ENCODE results near the gene SETD1A.

SETD1A gene

GRCh38 chr16:30982548-30983288, 25.2 kb downstream of the SETD1A start:
- no peak for DNase-seq (ENCODE audit: low read depth in 2 of 2)

GRCh38 chr16:30983289-30983889, 25.8 kb downstream of the SETD1A start:
- DNase-seq (ENCODE audit: low read depth in 2 of 2), result no peak

DNA sequence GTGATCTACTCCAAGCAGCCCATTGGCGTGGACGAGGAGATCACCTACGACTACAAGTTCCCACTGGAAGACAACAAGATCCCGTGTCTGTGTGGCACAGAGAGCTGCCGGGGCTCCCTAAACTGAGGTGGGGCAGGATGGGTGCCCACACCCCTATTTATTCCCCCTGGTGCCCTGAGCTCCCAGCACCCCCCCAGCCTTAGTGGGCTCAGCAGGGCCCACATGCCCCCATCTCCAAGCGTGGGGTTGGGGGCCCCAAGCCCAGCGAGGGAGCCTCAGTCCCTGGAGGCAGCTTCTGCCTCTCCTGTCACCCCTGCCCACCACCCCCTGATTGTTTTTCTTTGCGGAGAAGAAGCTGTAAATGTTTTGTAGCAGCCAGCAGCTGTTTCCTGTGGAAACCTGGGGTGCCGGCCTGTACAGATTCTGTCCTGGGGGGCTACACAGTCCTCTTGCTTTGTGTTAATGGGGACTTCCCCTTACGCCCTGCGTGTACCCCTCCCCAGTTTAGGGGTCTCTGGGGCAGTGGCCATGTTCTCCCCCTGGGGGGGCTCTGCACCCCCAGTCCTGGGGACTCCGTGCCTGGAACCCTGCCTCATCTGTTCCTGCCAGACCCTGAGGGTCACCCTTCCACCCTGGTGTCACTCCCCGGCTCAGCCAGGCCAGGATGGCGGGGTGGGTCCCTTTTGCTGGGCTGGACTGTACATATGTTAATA, 26.5 kb downstream of the SETD1A start:
- no peak for DNase-seq (ENCODE audit: low read depth in 2 of 2)

DNA sequence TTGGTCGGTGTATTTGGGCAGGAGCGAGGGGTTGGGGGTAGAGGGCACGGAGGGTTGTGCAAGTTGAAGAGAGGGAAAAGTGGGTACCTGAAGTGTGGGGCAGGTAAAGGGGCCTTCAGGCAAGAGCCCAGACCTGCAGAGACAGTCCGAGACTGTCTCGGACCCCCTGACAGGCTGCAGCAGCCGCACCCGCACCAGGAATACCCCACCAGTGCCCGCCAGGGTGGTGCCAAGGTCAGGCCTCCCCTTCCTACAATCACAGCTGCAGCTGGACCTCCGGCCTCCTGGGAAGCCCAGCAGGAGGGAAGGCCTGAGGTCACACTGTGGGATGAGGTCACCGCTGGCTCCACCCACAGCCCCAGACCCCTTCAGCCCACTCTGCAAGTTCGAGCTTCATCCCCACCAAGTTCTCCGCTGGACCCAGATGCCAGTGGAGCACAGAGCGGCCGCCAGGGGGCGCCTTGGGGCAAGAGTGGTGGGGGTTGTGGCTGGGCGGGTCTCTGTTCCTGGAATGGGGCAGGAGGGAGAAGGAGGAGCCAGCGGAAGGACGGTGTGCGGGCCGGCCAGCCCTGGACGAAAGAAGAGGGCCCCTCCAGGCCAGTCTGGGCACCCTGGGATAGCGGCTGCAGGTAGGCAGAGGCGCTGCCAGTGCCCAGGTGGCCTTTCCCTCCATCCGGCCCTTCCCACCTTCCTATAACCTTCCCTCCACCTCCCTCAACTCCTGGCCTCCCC, 27.3 kb downstream of the SETD1A start, which contains the start of gene HSD3B7:
TSS of gene HSD3B7 (plus strand) at position 539 of the 732 bp plus-strand sequence. CDS start 452 bp downstream, outside the sequence.
- DNase-seq (ENCODE audit: low read depth in 2 of 2), result peak; percentile 55 to 81

DNA sequence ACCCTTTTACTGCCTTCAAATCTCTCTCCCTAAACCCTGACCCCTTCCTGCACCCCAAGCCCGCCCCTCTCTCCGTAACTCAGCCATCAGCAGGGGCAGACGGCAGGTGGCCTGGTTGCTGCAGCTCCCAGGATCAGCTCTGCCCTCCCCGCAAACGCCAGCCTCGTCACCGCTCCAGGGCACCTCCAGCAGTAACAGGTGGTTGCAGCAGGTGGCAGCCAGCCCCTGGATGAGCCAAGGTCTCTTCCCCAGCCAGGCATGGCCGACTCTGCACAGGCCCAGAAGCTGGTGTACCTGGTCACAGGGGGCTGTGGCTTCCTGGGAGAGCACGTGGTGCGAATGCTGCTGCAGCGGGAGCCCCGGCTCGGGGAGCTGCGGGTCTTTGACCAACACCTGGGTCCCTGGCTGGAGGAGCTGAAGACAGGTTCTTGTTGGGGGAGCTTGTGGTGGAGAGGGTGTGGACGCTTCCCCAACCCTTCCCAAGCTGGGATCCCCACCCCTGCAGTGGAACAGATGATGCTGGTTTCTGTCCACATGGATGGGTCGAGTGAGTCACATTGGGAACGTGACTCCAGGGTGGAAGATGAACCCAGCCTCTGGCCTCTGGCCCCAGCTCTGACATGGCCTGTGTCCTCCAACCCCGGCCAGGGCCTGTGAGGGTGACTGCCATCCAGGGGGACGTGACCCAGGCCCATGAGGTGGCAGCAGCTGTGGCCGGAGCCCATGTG, 28.0 kb downstream of the SETD1A start:
- no peak for DNase-seq (ENCODE audit: low read depth in 2 of 2)

GRCh38 chr16:30986129-30986991, 28.8 kb downstream of the SETD1A start:
- no peak for DNase-seq (ENCODE audit: low read depth in 2 of 2)

GRCh38 chr16:30987581-30988190, 30.1 kb downstream of the SETD1A start:
- DNase-seq (ENCODE audit: low read depth in 2 of 2), result no peak

DNA sequence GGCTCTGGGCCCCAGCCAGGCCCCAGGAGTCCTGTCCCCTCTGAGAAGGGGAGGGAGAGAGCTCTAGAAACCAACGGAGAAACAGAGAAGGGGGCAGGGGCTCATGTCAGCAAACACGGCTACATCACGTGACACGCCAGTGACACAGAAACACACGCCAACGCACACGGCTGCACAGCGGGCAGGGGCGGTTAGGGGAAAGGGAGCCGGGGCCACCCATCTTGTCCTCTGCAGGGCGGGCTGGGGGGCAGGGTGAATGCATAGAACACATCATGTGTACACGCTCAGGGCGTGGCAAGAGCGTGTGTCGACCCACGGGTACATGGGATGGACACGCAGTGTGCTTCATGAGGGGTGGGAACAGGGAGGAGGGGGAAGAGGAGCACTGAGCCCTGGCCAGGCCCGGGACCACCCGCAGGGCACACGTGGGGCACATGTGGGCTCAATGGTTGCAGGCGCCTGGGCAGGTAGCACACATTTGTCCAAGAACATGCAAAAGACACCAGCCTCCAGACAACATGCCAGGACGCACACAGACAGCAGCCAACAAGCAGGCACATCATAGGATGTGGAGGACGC, 32.0 kb downstream of the SETD1A start:
- DNase-seq (ENCODE audit: low read depth in 2 of 2), result no peak

GRCh38 chr16:30990105-30990504, 32.6 kb downstream of the SETD1A start:
- DNase-seq (ENCODE audit: low read depth in 2 of 2), result no peak

DNA sequence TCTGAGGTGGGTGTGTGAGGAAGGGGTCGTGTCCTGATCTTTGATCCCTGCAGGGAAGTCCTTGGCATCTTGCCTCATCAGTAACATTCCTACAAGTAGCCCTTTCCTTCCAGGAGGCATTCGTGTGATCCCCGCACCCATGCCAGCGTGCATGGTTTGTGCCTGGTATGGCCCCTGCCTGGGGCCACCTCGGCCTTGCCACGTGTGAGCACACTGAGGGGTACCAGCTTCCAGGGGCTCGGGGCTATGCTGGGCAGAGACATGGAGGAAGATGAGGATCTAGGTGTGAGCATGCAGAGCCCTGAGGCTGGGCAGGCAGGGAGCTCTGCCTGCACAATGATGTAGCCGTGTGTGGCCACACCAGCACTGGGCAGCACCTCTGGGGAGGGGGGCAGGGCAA, 33.5 kb downstream of the SETD1A start:
- DNase-seq (ENCODE audit: low read depth in 2 of 2), result no peak

GRCh38 chr16:30992276-30992780, 34.8 kb downstream of the SETD1A start:
- no peak for DNase-seq (ENCODE audit: low read depth in 2 of 2)

- no peak for DNase-seq (ENCODE audit: low read depth in 2 of 2)
Observed at GRCh38 chr16:30992931-30993816, 35.6 kb downstream of the SETD1A start.

DNA sequence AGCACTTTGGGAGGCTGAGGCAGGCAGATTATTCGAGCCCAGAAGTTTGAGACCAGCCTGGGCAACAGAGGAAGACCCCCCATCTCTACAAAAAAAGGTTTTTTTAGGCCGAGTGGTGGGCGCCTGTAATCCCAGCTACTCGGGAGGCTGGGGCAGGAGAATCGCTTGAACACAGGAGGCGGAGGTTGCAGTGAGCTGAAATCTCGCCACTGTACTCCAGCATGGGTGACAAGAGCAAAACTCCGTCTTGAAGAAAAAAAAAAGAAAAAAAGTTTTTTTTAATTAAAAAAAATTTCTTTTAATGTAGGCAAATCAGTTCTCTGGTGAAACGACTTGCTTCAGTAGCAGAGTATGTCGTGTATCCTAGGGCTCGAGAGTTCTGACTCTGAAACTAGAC, 38.4 kb downstream of the SETD1A start:
- DNase-seq (ENCODE audit: low read depth in 2 of 2), result no peak

DNA sequence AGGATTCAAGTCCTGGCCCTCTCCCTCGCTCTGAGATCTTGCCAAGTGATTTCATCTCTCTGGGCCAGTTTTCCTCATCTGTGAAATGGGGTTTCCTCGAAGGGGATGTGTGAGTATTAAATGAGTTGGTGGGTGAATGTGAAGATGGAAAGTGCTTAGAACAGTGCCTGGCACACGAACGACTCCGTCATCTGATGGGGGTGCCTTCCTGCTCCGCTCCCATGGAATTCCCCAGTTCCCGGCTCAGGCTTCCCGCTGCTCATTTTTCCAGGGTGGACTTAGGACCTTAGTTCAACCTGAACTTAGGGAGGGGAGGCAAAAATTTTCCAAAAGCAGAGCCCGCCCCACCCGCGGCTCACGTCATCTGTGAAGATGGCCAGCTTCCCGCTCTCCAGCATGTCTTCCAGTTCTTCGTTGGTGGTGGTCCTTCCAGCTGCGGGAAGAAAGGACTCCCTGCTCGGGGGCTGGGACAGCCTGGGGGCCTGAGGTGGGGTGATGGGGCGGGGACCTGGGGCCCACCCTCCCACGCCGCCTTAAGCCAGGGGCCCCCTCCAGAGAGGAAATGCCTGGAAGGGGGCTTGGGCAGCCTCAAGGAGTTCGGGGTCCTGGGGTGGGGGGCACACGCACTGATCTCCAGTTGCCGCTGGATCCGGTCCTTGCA, 38.9 kb downstream of the SETD1A start:
- no peak for DNase-seq (ENCODE audit: low read depth in 2 of 2)

- peak; percentile 62 to 78 for DNase-seq (ENCODE audit: low read depth in 2 of 2)
Observed at GRCh38 chr16:30996985-30997724, 39.6 kb downstream of the SETD1A start.

GRCh38 chr16:30997725-30998711, 40.5 kb downstream of the SETD1A start:
- no peak for DNase-seq (ENCODE audit: low read depth in 2 of 2)
